Fibroblast of mammary gland (primary cell): ENCODE results near the gene KCTD10.

Source experiments
- DNase-seq: peaks from one replicate; pipeline ENCODE4 v3.0.0-alpha.2; 2010; ENCODE audit warnings: low read depth
- H3K4me3 ChIP-seq: 2 replicates; pipeline ENCODE4 v1.5.1; 2011; ENCODE audit warnings: low read depth, mild to moderate bottlenecking, low read length, moderate library complexity; ENCODE audit not compliant: control insufficient read depth
- CTCF ChIP-seq: conservative IDR thresholded peaks from 2 replicates; pipeline ENCODE4 v1.5.1; 2011; ENCODE audit warnings: low read depth, low read length, inconsistent platforms; ENCODE audit not compliant: control insufficient read depth, insufficient read depth

The KCTD10 gene

GRCh38 chr12:109450980-109451379 lies 26.1 kb downstream of the KCTD10 start:
- TF ChIP-seq CTCF = no peak
- no peak overlapping the region for H3K4me3 ChIP-seq
- no peak for DNase-seq

GRCh38 chr12:109449845-109450532 lies 27.1 kb downstream of the KCTD10 start:
- TF ChIP-seq CTCF = no peak
- no peak for DNase-seq
- no peak overlapping the region for H3K4me3 ChIP-seq

DNA sequence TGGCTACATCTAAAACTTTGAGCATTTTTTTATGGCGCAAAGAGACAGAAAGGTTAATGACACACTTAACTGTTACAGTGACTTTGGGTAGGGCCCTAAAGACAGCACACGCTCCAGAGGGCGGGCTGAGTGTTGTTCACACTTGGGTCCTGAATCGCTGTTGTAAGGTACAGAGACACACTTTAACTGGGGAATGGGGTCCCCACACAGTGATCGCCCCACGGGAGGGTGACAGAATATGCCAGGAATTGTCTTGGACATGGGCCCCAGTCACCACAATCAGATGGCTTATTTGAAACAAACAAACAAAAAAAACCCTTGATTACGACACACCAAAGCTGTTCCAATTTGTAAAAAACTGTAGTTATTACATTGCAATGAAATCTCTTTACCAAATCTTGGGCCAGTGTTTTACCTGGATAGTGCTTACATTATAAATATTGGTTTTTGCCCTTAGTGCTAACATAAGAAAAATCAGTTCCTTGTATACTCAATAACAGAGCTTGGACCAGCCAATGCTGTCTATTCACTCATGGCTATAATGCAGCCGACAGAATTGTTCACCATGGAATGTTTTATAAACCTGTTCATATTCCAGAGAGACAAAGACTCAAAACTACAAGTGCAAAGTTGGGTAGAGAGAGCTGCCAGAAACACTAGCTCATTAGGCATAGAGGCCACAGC lies 28.3 kb downstream of the KCTD10 start:
- DNase-seq = no peak
- no peak for TF ChIP-seq CTCF
- H3K4me3 ChIP-seq = no peak overlapping the region

- no peak for DNase-seq
- TF ChIP-seq CTCF = no peak
- H3K4me3 ChIP-seq = no peak overlapping the region
Measured at GRCh38 chr12:109448272-109448671, 28.8 kb downstream of the KCTD10 start.

GRCh38 chr12:109447482-109447881 lies 29.6 kb downstream of the KCTD10 start:
- H3K4me3 ChIP-seq = no peak overlapping the region
- no peak for TF ChIP-seq CTCF
- DNase-seq = no peak

GRCh38 chr12:109446869-109447268 lies 30.2 kb downstream of the KCTD10 start:
- TF ChIP-seq CTCF = no peak
- H3K4me3 ChIP-seq = no peak overlapping the region
- DNase-seq = no peak
